Osteocyte (in vitro differentiated cells): ENCODE results near the gene PSD4. TPM values are rescaled to one million over a fixed set of nuclear protein-coding genes. Genes with fewer than 3 reads are reported as not detected.

Experiments
- DNase-seq: peaks from one replicate; pipeline ENCODE4 v3.0.0; 2021; ENCODE audit warnings: mixed read lengths; ENCODE audit not compliant: unreplicated experiment; ENCODE audit errors: extremely low spot score
- H3K27ac Mint-ChIP-seq: one replicate; pipeline ENCODE4 v1.8.0; 2021; ENCODE audit warnings: mild to moderate bottlenecking, mixed read lengths; ENCODE audit not compliant: unreplicated experiment
- H3K27me3 Mint-ChIP-seq: one replicate; pipeline ENCODE4 v1.8.0; 2021; ENCODE audit warnings: mixed read lengths; ENCODE audit not compliant: unreplicated experiment
- H3K36me3 Mint-ChIP-seq: one replicate; pipeline ENCODE4 v1.8.0; 2021; ENCODE audit warnings: mixed read lengths; ENCODE audit not compliant: unreplicated experiment
- H3K4me1 Mint-ChIP-seq: one replicate; pipeline ENCODE4 v1.8.0; 2021; ENCODE audit warnings: mixed read lengths; ENCODE audit not compliant: unreplicated experiment
- H3K4me3 Mint-ChIP-seq: one replicate; pipeline ENCODE4 v1.8.0; 2021; ENCODE audit warnings: mild to moderate bottlenecking, moderate library complexity, mixed read lengths; ENCODE audit not compliant: unreplicated experiment
- H3K9me3 Mint-ChIP-seq: one replicate; pipeline ENCODE4 v1.8.0; 2021; ENCODE audit warnings: mixed read lengths; ENCODE audit not compliant: unreplicated experiment
- CTCF ChIP-seq: fragments of 200-600 bp; sonication (generic); IDR thresholded peaks from 2 replicates; pipeline ENCODE4 v1.5.0; 2021; ENCODE audit warnings: antibody characterized with exemption, mild to moderate bottlenecking, moderate library complexity
- total RNA-seq: library from RNA; stranded (reverse); gene quantifications from 2 replicates; pipeline ENCODE4 v1.2.1, GENCODE V29; 2021

Gene PSD4
- total RNA-seq, 1 donor from 2014 or later, result 8.9 TPM

GRCh38 chr2:113227290-113227689 lies 53.5 kb downstream of the PSD4 start:
- Mint-ChIP-seq H3K9me3 (no peaks in the 10 kb centered on the region), H3K4me1 (peaks cover 32% of the 10 kb centered on the region), H3K4me3 (no peak overlapping the region), H3K27me3 (no peaks in the 10 kb centered on the region), H3K27ac (peak overlapping the region; percentile 51), H3K36me3 (no peaks in the 10 kb centered on the region)
- no peak for TF ChIP-seq CTCF
- DNase-seq, result no peak

GRCh38 chr2:113227698-113228097 lies 53.9 kb downstream of the PSD4 start:
- no peak for TF ChIP-seq CTCF
- Mint-ChIP-seq H3K27ac (peak overlapping the region; percentile 43), H3K9me3 (no peaks in the 10 kb centered on the region), H3K36me3 (no peaks in the 10 kb centered on the region), H3K27me3 (no peaks in the 10 kb centered on the region), H3K4me3 (no peak overlapping the region), H3K4me1 (peaks cover 32% of the 10 kb centered on the region)
- DNase-seq, result no peak

GRCh38 chr2:113228351-113228750 lies 54.6 kb downstream of the PSD4 start:
- Mint-ChIP-seq H3K9me3 (no peaks in the 10 kb centered on the region), H3K27ac (peak overlapping the region; percentile 43), H3K4me3 (no peak overlapping the region), H3K27me3 (no peaks in the 10 kb centered on the region), H3K4me1 (peaks cover 34% of the 10 kb centered on the region), H3K36me3 (no peaks in the 10 kb centered on the region)
- TF ChIP-seq CTCF, result no peak
- no peak for DNase-seq

- Mint-ChIP-seq H3K27ac (no peak overlapping the region), H3K4me1 (peaks cover 39% of the 10 kb centered on the region), H3K27me3 (no peaks in the 10 kb centered on the region), H3K36me3 (no peaks in the 10 kb centered on the region), H3K9me3 (no peaks in the 10 kb centered on the region), H3K4me3 (no peak overlapping the region)
- DNase-seq, result no peak
- no peak for TF ChIP-seq CTCF
Observed at GRCh38 chr2:113228991-113229716, 55.4 kb downstream of the PSD4 start.

- Mint-ChIP-seq H3K4me3 (no peak overlapping the region), H3K9me3 (no peaks in the 10 kb centered on the region), H3K27me3 (no peaks in the 10 kb centered on the region), H3K27ac (no peak overlapping the region), H3K4me1 (peaks cover 38% of the 10 kb centered on the region), H3K36me3 (no peaks in the 10 kb centered on the region)
- DNase-seq, result no peak
- TF ChIP-seq CTCF, result no peak
Observed at GRCh38 chr2:113229795-113230194, 56.0 kb downstream of the PSD4 start.
